Kidney tubule cell (primary cell): ENCODE data around the gene MDM4.
"Not testable (repeated sequence)": the region's sequence is repeated elsewhere in the genome, so short reads cannot be mapped to it uniquely, and the experiment has no call there.

Experiments used
- DNase-seq: peaks from one replicate; pipeline ENCODE4 v3.0.0-alpha.2; 2018; ENCODE audit warnings: low spot score

The MDM4 gene

DNA sequence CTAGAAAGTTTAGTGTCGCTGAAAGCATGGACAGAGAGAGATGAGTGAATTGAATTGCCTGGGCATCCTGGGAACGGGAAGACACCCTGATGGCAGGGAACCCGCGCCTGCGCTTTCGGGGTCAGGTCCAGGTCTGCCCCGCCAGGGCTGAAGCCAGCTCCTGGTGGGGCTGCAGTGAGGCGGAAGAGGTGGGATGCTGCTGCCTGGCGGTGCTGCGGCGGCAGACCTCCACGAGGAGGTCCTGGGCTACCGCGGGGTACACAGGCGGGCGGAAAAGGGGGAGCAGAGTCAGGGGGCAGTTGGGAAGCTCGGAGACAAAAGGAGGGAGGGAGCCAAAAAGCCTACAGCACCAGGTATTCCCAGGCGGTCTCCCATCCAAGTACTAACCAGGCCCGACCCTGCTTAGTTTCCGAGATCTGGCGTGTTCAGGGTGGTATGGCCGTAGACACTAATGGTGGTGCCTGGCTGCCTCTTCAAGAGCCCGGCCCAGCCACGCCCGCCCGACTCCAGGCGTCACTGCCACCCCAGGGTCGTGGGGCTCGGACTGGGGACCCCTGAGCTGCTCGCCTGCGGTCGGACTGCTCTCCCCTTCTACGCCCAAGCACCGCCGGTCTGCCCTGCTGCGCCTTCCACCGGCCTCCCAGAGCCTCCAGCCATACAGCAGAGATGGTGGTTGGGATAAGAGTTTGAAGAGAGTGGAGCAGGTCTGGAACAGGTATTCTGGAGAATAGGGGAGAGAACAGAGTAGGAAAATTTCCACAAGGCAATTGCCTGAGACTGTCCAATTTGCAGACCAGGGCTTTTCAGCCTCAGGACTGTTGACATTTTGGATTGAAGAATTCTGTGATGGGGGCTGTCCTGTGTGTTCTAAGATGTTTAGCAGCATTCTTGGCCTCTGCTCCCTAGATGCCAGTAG is 46.1 kb downstream of the MDM4 start:
- no peak for DNase-seq

DNA sequence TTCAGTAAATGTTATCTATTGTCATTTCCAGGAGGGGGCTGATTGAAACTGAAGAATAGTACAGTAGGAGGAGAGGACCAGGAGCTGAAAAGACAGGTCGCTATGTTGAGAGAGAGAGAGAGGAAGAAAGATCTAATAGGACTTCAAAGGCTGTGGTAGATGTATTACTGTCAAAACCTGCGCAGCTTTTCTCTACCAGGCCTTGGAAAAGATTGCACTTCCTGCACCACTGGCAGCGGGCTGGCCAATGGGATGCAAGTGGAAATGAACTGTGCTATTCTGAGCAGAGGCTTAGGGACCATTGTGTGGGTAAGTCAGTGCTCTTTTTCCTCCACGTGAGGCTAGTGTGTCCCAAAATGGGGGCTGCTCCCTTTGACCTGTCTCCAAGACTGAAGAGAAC is 47.1 kb downstream of the MDM4 start:
- DNase-seq: no peak

DNA sequence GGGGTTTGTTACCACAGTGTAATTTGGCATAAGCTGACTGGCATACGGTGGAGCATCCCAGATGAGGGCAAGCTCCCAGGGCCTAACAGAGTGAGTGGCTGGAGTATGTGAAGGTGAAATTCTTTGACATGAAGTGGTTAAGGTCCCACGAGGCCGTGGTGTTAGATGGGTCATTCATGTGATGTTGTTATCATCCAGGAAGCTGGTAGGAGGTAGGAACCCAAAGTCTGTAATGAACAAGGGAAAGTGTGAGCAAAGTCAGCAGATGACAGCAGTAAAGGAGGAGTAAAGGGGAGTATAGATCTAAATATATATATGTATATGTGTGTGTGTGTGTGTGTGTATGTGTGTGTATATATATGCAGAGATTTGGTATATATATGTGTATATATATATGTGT is 47.6 kb downstream of the MDM4 start:
- no peak for DNase-seq

DNA sequence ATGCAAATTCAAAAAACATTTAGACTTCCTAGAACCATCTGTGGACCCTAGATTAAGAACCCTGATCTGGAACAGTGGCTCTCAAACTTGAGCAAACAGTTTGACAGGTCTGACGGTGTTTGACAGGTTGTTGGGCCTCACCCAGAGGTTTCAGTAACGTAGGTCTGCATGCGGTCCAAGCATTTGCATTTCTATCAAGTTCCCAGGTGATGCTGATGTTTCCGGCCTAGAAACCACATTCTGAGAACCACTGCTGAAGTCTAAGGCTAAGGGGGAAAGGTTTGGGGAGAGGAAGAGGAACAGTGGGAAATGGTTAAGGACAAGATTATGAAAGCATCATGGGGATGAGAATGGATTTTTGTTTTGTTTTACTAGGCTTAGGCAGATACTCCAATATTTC is 48.6 kb downstream of the MDM4 start:
- DNase-seq: no peak

DNA sequence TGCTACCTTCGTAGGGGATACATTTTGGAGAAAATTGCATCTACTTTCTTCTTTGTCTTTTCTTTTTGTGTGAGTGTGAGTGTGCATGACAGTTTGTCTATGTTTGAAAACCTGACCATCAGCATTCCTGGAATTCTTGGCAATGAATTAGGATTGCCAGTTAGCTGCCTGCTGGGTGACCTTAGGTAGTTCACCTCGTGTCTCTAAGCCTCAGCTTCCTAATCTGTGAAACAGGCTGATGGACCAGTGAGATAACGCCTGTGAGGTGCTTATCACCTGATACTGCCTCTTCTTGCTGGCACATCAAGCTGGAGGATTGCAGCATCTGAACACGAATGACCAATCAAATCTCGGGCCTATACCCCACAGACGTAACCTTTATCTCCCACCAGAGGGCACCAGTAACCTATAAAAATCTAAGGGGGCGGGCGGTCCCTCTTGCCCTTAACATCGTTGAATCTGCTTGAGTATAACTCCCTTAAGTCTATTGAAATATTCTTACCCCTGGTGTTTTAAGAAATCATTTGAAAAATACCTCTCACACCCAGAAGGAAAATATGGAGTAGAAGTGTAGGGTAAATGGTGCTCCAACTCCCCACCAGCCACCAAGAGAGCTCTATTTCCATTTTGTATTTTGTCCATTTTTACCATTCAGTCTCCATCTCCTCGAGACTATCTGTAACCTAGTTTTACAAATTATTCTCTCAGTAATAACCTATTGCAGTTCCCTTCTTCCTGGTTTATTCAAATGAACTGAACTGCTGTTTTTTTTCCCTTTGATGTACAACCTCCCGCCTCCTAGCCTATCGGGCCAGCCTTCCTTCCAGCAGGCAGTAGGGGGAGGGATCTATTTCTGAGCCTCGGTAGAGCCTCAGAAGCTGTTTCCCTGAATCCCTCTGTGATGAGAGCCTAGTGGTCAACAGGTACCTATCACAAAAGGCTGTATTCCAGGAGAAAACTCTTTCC is 49.7 kb downstream of the MDM4 start:
- DNase-seq: peak; percentile 74

DNA sequence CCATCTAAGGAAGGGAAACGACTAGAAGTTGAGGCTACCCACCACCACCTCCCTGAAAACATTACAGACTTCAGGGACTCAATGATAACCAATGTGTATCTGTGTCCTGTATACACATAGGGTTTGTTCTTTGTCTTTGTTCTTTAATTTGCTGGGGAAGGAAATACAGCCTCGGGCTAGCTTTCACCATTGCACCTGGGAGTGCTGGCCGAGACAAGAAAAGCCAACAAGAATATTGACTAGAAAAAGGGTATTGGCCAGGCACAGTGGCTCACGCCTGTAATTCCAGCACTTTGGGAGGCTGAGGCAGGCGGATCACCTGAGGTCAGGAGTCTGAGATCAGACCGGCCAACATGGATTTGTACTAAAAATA is 50.4 kb downstream of the MDM4 start:
- DNase-seq: no peak

DNA sequence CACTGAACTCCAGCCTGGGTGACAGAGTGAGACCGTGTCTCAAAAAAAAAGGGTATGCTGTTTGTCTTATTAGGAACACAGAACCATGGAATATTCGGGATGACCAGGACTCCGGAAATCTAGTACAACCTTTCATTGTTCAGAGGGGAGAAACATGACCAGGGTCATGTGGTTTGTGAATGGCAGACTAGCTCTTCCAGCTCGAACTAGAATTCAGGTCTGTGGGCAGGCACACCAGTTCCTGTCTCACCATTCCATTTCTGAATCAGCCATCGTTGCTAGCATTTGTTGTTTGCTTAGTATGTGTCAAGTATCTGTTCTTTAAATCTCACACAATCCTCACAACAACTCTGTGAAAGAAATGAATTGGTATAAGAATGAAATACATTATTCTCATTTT is 50.9 kb downstream of the MDM4 start:
- DNase-seq: peak; percentile 20

DNA sequence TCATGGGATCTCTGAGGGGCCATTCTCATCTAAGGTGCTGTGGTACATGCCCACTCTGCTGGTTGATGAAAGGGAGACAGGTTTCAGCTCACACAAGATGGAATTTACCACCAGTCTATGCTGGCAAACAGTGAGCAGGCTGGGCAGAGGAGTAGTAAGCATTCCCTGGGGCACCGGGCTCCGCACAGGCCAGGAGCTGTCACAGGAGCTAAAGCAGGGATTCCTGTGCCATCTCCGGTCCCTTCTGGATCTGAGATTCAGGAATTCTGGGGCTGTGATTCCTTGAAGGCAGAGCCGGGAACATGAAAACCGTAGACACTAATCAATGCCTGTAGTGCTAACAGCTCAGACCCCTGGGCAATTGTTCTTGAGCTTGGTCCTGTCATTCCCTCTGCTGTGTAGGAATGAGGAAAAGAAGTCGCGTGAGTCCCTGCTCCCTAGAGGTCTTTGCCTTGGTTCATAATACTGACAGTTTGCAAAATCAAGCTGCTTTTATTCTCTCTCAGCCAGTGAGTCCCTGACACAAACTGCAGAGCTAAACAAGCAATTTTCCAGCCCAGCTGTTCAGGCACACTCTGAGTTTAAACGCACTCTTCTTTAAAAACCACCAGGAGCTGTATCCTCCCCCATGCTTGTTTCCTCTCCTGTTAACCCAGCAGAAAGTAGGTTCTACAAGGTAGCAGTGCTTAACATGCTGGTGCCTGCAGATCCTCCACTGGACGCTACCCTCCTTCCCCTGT is 52.5 kb downstream of the MDM4 start:
- DNase-seq: no peak

DNA sequence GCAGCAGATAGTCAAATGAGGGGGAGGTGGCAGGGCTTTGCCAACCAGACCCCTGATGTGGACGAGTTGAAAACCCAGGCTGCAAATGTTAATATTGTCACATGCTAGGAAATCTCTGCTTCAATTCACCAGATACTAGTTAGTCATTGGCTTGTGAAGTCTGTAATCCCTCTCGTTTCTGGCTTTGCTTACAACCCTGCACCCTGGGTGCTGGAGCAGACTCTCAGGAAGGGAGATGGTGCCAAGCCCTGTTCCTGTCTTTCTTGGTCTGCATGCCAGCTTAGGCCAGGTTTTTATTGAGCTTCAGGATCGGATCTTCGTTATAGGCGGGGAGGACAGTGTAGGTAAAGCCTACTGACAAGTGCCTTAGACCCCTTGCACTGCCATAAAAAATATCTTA is 53.3 kb downstream of the MDM4 start:
- no peak for DNase-seq

DNA sequence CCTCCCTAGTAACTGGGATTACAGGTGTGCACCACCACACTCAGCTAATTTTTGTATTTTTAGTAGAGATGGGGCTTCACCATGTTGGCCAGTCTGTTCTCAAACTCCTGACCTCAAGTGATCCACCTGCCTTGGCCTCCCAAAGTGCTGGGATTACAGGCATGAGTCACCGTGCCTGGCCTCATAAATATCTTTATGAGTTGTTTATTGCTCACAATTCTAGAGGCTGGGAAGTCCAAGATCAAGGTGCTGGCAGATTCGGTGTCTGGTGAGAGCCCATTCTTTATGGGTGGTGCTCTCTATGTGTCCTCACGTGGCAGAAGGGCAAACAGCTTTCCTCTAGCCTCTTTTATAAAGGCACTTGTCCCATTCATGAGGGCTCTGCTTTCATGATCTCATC is 53.8 kb downstream of the MDM4 start:
- DNase-seq: not testable (repeated sequence)

DNA sequence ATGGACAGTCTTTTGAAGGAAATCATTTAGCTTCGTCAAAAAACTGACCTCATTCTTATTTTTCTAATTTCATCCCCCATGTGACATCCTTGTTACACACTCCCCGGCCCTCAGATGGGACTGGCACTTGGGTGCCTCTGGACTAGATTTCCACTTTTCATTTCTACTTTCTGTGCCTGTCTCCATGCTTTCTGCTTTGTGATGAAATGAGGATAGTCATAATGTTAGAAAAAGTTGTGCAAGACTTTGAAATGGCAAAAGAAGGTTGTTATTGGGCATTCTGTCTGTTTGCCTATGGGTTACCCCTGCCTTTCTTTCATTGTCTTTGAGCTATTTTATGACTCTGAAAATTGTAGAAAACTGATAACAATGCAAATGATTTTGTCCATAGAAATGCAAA is 54.9 kb downstream of the MDM4 start:
- no peak for DNase-seq

DNA sequence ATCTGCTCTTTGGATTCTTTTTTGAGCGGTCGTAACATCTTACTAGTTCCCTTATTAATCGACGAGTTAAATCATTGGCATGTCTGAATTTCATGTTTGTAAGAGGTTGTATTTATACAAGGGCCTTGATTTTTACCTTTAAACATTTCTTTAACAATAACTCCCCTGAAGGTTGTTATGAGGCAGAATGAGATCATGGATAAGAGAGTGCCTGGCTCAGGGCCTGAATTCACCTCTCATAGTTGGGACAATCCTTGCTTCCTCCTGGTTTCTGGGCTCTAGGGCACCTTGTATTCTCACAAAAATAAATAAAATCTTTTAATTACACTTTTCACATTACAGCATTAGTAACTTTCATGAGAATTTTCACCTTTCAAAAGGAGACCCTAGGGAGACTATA is 55.4 kb downstream of the MDM4 start:
- DNase-seq: peak; percentile 17

DNA sequence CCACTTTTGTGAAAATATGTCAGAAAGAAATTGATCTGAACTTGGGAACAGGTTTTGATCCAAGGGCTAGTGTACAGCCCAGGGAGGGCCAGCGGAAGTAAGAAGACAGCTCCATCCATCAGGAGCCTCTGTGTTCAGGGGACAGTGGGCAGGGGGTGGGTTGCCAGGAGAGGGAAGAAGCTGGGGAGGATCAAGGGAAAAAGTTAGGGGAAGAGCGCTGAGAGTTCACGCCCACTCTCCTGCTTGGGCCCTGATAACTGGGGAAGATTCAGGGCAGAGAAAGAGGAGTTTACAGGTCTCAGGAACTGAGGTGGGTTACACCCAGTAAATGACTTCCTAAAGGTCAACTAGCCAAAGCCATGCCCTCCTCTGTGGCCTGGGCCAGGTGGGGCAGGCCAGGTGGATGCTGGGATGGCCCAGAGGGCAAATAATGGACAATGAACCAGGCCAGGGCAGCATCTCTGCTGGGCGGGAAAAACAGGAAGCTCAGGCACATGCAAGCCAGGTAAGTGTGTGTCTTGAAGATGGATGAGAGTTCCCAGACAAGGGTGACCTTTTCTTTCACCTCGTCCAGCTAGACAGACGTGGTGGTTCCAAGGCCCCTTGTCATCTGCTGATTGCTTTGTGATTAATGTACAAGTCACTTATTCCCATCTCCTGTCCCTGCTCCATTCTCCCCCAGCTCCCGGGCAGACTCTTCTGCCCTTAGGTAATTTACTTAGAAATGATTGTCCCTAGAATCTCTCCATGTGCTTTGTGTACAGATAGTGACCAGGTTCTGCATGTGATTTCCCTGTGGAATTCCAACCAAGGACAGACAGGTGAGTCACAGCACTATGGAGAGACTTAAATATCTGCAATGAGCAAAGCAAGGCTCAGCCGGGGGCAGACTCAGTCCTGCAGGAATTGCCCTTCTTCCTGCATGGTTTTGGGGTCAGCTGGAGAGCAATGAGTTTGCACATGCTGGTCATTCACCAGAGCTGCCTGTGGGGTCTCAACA is 57.0 kb downstream of the MDM4 start:
- DNase-seq: peak; percentile 93

DNA sequence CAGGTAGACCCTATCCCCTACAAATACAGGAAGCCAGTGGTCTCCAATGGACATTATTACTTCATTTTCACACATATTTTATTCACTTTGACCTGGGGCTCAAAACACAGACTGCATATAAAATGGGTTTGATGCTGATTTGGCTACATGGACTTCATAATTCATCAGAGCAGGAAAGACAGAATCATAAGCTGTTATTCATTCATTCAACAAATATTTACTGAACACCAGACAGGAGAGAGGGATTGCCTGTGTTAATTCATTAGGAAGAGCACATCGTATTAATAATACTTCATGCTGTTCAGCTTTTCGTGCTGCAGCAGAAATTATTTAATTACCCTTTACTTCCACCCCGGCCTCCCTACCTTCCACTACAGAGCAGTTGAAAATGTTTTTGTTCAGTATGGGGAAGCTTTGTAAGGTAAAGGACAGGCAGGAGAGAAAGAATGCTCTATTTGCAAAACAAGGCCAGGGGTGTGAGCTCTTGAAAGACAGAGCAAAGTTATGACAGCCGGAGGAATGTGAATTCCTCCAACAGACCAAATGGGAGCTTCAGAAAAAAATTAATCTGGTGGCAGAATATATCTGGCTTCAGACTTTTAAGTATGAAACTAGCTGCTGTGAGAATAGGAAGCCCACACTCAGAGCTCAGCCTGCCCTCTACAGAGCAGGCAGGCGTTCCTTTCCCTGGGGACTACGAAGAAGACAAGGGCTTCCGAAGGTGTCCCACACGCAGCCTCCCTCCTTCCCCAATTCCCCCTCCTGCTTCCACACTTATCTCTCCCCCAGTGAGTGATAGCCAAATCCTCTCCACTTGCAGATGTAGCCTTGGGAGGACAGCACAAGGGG is 58.0 kb downstream of the MDM4 start:
- DNase-seq: no peak

DNA sequence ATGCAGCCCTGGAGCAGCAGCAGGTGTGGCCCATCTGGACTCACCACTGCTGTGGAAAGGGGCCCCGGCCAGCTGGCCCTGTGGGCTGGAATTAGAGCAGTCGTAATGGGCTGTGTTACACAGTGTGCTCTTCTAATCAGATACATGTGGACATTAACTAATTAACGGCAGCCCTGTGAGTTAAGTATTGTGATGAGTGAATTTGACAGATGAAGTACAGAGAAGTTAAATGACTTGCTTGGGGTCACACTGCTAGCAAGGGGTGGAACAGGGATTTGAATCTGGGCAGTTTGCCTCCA is 58.6 kb downstream of the MDM4 start:
- no peak for DNase-seq

DNA sequence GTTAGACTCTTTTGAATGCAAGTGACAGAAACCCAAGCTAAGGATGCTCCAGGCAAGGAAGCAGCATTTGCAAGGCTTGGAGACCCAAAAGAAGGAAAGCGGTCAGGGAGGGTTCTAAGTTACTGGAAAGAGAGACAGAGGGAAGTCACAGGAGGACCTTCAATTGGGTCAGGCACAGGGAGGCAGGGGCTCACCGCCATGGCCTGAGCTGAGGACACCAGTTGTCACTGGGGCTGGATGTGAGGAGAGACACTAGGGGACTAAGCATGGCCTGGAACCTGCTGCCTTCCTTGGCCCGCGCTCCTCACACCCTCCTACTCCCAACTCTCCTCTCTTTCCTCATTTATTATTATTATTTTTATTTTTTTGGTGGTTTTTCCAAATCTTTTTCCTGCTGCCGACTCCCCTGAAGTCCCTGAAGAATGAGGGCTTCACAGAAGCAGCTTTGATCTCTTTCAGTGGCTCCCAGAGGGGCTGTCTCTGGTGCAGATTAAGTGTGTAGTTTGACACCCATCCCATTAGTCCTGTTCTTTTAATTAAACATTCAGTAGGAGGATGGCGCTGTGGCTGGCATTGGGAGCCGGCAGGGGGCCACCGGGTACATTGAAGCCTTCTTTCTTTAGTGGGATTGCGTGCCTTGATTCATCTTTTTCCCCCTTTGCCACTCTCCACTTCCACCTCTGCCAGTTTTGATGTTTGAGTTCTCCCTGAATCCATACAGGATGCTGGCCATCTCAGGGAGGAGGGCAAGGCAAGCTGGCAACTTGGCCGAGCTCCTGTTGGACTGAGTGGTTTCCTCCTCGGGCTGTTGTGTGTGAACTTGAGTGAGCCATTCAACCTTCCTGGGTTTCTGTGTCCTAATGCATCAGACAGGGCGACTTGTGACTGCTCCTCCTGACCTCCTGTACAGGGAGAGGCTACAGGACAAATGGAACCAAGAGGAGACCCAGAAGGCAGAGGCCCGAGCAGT is 59.3 kb downstream of the MDM4 start:
- DNase-seq: no peak

DNA sequence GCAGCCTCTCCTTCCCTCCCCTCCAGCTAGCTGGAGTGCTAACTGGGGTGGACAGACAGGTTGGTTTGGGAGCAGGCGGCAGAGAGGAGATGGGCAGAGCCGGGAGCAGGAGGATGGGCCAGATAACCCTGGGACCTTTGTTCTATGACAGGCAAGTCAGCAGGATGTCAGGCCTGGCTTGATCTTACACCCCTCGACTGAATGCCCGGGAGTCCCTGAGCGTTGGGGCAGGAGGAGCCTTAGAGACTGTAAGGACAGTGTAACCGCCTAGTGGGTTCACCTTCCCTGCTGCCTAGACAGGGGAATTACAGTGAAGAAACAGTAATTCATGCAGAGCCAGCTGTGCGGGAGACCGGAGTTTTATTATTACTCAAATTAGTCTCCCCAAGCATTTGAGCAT is 60.2 kb downstream of the MDM4 start:
- DNase-seq: no peak

DNA sequence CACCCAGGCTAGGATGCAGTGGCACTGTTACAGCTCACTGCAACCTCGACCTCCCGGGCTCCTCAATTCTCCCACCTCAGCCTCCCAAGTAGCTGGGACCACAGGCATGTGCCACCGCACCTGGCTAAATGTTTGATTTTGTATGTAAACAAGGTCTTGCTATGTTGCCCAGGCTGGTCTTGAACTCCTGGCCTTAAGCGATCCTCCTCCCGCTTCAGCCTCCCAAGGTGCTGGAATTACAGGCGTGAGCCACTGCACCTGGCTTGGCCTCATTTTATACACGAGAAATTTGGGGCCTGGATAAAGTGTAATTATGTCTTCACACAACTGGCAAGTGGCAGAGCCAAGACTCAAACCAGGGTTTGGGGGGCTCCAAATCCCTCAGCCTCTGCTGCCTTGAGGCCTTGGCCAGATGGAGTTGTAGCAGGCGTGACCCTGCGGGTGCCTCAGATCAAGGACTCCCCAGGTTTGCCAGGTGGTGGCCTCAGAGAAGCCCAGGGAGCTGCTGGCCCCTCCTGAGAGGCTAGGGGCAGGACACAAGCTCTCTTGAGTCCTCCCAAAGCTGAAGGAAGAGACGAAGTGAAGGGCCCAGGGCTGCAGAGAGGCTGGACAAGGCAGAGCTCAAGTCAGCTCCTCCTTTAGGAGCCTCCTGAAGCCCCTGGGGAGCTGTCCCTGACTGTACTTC is 61.7 kb downstream of the MDM4 start:
- DNase-seq: no peak
